Stomach (tissue), 19 donors: ENCODE measurements around the gene DGKD. TPM values are rescaled to one million over a fixed set of nuclear protein-coding genes. Genes with fewer than 3 reads are reported as not detected.
A peak's percentile ranks its signal among the peaks of the same experiment; 100 is the strongest.

ENCODE experiments used
- DNase-seq, 2 donors: peaks; one replicate each; pipeline versions ENCODE4 v3.0.0 to v3.0.0-alpha.2; 2013 to 2019
- H3K27ac ChIP-seq, 5 donors: fragments of 200-600 bp in 4 of 5; sonication (generic) in 4 of 5; one replicate each; pipeline ENCODE4 v1.5.1; 2013 to 2019; ENCODE audit warnings: mild to moderate bottlenecking in 1 of 5, moderate library complexity in 1 of 5
- H3K27me3 ChIP-seq, 3 donors: fragments of 200-600 bp; sonication (generic); one replicate each; pipeline ENCODE4 v1.5.1; 2017 to 2019; ENCODE audit warnings: mixed run types in 1 of 3
- H3K36me3 ChIP-seq, 4 donors: fragments of 200-600 bp; sonication (generic); 1 replicate in 3 of 4; 2 replicates in 1 of 4; pipeline ENCODE4 v1.5.1; 2016 to 2019
- H3K4me1 ChIP-seq, 4 donors: fragments of 200-600 bp; sonication (generic); one replicate each; pipeline ENCODE4 v1.5.1; 2016 to 2019
- H3K4me3 ChIP-seq, 4 donors: fragments of 200-600 bp; sonication (generic) in 3 of 4; one replicate each; pipeline ENCODE4 v1.5.1; 2016 to 2019; ENCODE audit warnings: mild to moderate bottlenecking in 1 of 4
- H3K9me3 ChIP-seq, 4 donors: fragments of 200-600 bp; sonication (generic); one replicate each; pipeline ENCODE4 v1.5.1; 2016 to 2019
- EP300 ChIP-seq: sonication (generic); formaldehyde crosslinking; IDR thresholded peaks from one replicate; pipeline ENCODE4 v1.6.1; 2017; ENCODE audit warnings: antibody characterized with exemption
- POLR2A ChIP-seq, 4 donors: fragments of 450-650 bp; IDR thresholded peaks; one replicate each; pipeline ENCODE4 v1.6.1; 2016; ENCODE audit warnings: antibody characterized with exemption in 4 of 4, control low read depth in 2 of 4, mild to moderate bottlenecking in 1 of 4, moderate library complexity in 1 of 4
- POLR2AphosphoS5 ChIP-seq, 3 donors: sonication (generic); formaldehyde crosslinking; IDR thresholded peaks; one replicate each; pipeline ENCODE4 v1.6.1; 2016; ENCODE audit warnings: antibody characterized with exemption in 3 of 3
- WGBS, 5 donors: extraction: QIAGEN DNeasy Blood & Tissue Kit in 3 of 5; methylation state at CpG; one replicate each; pipeline versions ENCODE4 v1.1.5 to v1.1.7; 2013 to 2018; 5-methylcytosine and 5-hydroxymethylcytosine counted together
- intact Hi-C: fragments of 100-400 bp; cut with DNase I; formaldehyde crosslinking; loops from one replicate; pipeline ENCODE4 v1.15.1; 2023; ENCODE audit warnings: low total_unique reads
- long read RNA-seq, 10 donors: transcript quantifications; one replicate each; lab custom pipeline, GENCODE V29; 2026
- polyA plus RNA-seq, 3 donors: library from polyadenylated mRNA; stranded (reverse); fragments of 200-250 nt; gene quantifications; one replicate each; pipeline ENCODE4 v1.2.3, GENCODE V29; 2013
- total RNA-seq, 5 donors: library from RNA; depleted of rRNA; stranded (reverse); fragments of >200 nt; gene quantifications; one replicate each; pipeline versions ENCODE4 v1.1.0 to v1.2.3, GENCODE V29; 2014 to 2016
- TF ChIP-seq, protein P1 (sequence below), 7 experiments: fragments of 450-650 bp in 4 of 7; fragments of 200-600 bp in 3 of 7; sonication (generic) in 3 of 7; IDR thresholded peaks; one replicate each; pipeline ENCODE4 v1.5.1; 2016 to 2019; ENCODE audit warnings: antibody characterized with exemption in 7 of 7, control low read depth in 2 of 7, mild to moderate bottlenecking in 1 of 7
- donor health status: healthy with polysubstance abuse.
- donor health status: Bipolar disorder and iron deficiency.
- donor health status: healthy.

The DGKD gene
- total RNA-seq (100 to 1,000 TPM; 191 to 471 (median 216) TPM), polyA plus RNA-seq (10 to 100 TPM; 21.9 to 85.4 (median 25.2) TPM)
- long read RNA-seq, donor 1: 0 reads
- long read RNA-seq, donor 2, partial matches to known transcripts: 0 of 2 reads
- long read RNA-seq, donor 2, other reads (novel, unspliced or antisense): 0 of 2 reads
- long read RNA-seq, donor 3: 0 reads
- long read RNA-seq, donor 4: 0 reads
- long read RNA-seq, donor 5, full-length matches to known transcripts: 1 of 1 reads
- long read RNA-seq, donor 5, partial matches to known transcripts: 0 of 1 reads
- long read RNA-seq, donor 5, other reads (novel, unspliced or antisense): 0 of 1 reads
- long read RNA-seq, donor 6: 0 reads
- long read RNA-seq, donor 7, full-length matches to known transcripts: 1 of 1 reads
- long read RNA-seq, donor 7, partial matches to known transcripts: 0 of 1 reads
- long read RNA-seq, donor 7, other reads (novel, unspliced or antisense): 0 of 1 reads
- long read RNA-seq, donor 8: 0 reads
- long read RNA-seq, donor 9, partial matches to known transcripts: 0 of 1 reads
- long read RNA-seq, donor 9, other reads (novel, unspliced or antisense): 0 of 1 reads
- long read RNA-seq, donor 10: 0 reads

- Histone ChIP-seq H3K27ac (peak within 1 kb of the TSS; percentile 73 to 87 (median 82)), H3K36me3 (no peaks in the 10 kb centered on the region), H3K27me3 (no peaks in the 10 kb centered on the region), H3K4me3 (peak within 1 kb of the TSS; percentile 67 to 98 (median 83)), H3K9me3 (no peaks in the 10 kb centered on the region), H3K4me1 (peaks cover 30 to 81% (median 46%) of the 10 kb centered on the region in 4 donors)
- peak; percentile 69 to 88 for DNase-seq
- TF ChIP-seq POLR2A (IDR thresholded peaks at IDR 0.05): no peak
- no peak for TF ChIP-seq EP300
- TF ChIP-seq, protein P1, sequence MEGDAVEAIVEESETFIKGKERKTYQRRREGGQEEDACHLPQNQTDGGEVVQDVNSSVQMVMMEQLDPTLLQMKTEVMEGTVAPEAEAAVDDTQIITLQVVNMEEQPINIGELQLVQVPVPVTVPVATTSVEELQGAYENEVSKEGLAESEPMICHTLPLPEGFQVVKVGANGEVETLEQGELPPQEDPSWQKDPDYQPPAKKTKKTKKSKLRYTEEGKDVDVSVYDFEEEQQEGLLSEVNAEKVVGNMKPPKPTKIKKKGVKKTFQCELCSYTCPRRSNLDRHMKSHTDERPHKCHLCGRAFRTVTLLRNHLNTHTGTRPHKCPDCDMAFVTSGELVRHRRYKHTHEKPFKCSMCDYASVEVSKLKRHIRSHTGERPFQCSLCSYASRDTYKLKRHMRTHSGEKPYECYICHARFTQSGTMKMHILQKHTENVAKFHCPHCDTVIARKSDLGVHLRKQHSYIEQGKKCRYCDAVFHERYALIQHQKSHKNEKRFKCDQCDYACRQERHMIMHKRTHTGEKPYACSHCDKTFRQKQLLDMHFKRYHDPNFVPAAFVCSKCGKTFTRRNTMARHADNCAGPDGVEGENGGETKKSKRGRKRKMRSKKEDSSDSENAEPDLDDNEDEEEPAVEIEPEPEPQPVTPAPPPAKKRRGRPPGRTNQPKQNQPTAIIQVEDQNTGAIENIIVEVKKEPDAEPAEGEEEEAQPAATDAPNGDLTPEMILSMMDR (IDR thresholded peaks at IDR 0.05): peak in 4 of 7 experiments; percentile 31 to 91 (median 68)
- TF ChIP-seq POLR2AphosphoS5 (IDR thresholded peaks at IDR 0.05): peak in 1 of 3 donors; percentile 29
- WGBS, 5 donors: 2 to 8% (median 3%) methylated on average over 27 to 56 of the region's 56 CpGs
- intact Hi-C loops: loop anchor here (10.0 kb wide), 1 partner anchor 91 kb away; no protein-coding TSS in a partner anchor
Observed at GRCh38 chr2:233353769-233354499, at the start of gene DGKD. Gene DGKD (plus strand): TSS chr2:233354494. CDS start chr2:233354519, 25 bp downstream.

DNA sequence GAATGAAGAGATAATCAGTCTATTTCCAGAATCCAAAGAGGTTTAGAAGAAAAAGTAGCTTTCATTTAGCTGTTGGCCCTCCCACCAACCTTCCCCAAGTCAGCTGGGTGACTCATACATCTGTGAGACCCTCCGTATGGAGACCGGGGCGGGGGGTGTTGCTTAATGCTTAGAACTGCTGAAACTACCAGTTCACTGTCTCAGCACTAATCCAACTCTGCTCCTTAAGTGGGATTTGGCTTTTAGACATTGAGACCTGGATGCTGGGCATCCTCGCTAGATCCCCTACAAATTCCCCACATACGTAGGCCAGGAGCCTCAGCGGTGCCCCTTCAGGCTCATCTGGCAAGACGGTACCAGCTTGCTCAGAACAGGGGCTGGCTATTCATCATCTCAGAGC is 46.7 kb upstream of the DGKD start, which contains the start of gene SAG:
Gene SAG, plus strand, starts transcription at position 252 of the 400 bp plus-strand sequence. CDS start 1,374 bp downstream, outside the sequence.
- peak in 1 of 2 donors; percentile 12 for DNase-seq
- H3K36me3 ChIP-seq: no peaks in the 10 kb centered on the region
- intact Hi-C loops: no loop called here
- H3K4me1 ChIP-seq: no peaks in the 10 kb centered on the region
- H3K27me3 ChIP-seq: no peaks in the 10 kb centered on the region
- no peak within 1 kb of the TSS for H3K4me3 ChIP-seq
- TF ChIP-seq POLR2AphosphoS5 (IDR thresholded peaks at IDR 0.05): no peak
- no peak for TF ChIP-seq POLR2A (IDR thresholded peaks at IDR 0.05)
- TF ChIP-seq, protein P1 (IDR thresholded peaks at IDR 0.05): no peak
- no peak for TF ChIP-seq EP300
- H3K9me3 ChIP-seq: no peaks in the 10 kb centered on the region
- H3K27ac ChIP-seq: no peak within 1 kb of the TSS
- WGBS, 5 donors: 76 to 85% (median 79%) methylated on average over 7 of the region's 7 CpGs

- Histone ChIP-seq H3K27me3 (no peaks in the 10 kb centered on the region), H3K9me3 (no peaks in the 10 kb centered on the region), H3K27ac (no peak overlapping the region), H3K4me3 (no peak overlapping the region), H3K36me3 (no peaks in the 10 kb centered on the region), H3K4me1 (no peaks in the 10 kb centered on the region)
- TF ChIP-seq POLR2AphosphoS5 (IDR thresholded peaks at IDR 0.05): no peak
- TF ChIP-seq EP300: no peak
- no peak for TF ChIP-seq POLR2A (IDR thresholded peaks at IDR 0.05)
- TF ChIP-seq, protein P1 (IDR thresholded peaks at IDR 0.05): no peak
- intact Hi-C loops: no loop called here
- DNase-seq: no peak
- WGBS, 5 donors: 87 to 93% (median 91%) methylated on average over 8 to 11 of the region's 11 CpGs
Observed at GRCh38 chr2:233311241-233311926, 42.9 kb upstream of the DGKD start.
